Smooth muscle cell of the brain vasculature (primary cell): Measurements from ENCODE around the gene HSDL1.

Source experiments
- DNase-seq: peaks from one replicate; pipeline ENCODE4 v3.0.0-alpha.2; 2012; ENCODE audit warnings: low read depth, low spot score

The HSDL1 gene

GRCh38 chr16:84176192-84177053, 31.4 kb upstream of the HSDL1 start:
- no peak for DNase-seq

GRCh38 chr16:84175350-84176081, 30.5 kb upstream of the HSDL1 start:
- DNase-seq, result no peak

GRCh38 chr16:84174396-84174795, 29.4 kb upstream of the HSDL1 start:
- DNase-seq, result no peak

GRCh38 chr16:84169765-84170310, 24.9 kb upstream of the HSDL1 start:
- no peak for DNase-seq

GRCh38 chr16:84166796-84167695, 22.1 kb upstream of the HSDL1 start:
- no peak for DNase-seq

- DNase-seq, result no peak
These were observed 20.8 kb upstream of the HSDL1 start for GRCh38 chr16:84165746-84166145.

- DNase-seq, result no peak
These were observed 16.8 kb upstream of the HSDL1 start for GRCh38 chr16:84161801-84162200.

- DNase-seq, result no peak
These were observed 16.1 kb upstream of the HSDL1 start for GRCh38 chr16:84161037-84161436.

GRCh38 chr16:84159800-84160199, 14.8 kb upstream of the HSDL1 start:
- no peak for DNase-seq

GRCh38 chr16:84159007-84159406, 14.0 kb upstream of the HSDL1 start:
- DNase-seq, result no peak

- DNase-seq, result no peak
These were observed 11.4 kb upstream of the HSDL1 start for GRCh38 chr16:84156342-84156784.

- DNase-seq, result no peak
These were observed 10.8 kb upstream of the HSDL1 start for GRCh38 chr16:84155771-84156170.

GRCh38 chr16:84155226-84155625, 10.2 kb upstream of the HSDL1 start:
- no peak for DNase-seq

GRCh38 chr16:84153660-84154214, 8.8 kb upstream of the HSDL1 start:
- DNase-seq, result no peak

GRCh38 chr16:84150926-84151325, 5.9 kb upstream of the HSDL1 start:
- DNase-seq, result no peak

GRCh38 chr16:84144209-84144858, 643 bp downstream of the HSDL1 start:
- DNase-seq, result no peak

GRCh38 chr16:84143784-84144199, 1.2 kb downstream of the HSDL1 start:
- DNase-seq, result no peak

GRCh38 chr16:84143081-84143480, 1.9 kb downstream of the HSDL1 start:
- DNase-seq, result no peak

GRCh38 chr16:84141143-84141670, 3.8 kb downstream of the HSDL1 start:
- DNase-seq, result no peak

GRCh38 chr16:84139628-84140258, 5.2 kb downstream of the HSDL1 start:
- DNase-seq, result no peak
